DOHH2 (cell line): ENCODE results near the gene RASGRF1.

ENCODE experiments used
- H3F3A ChIP-seq: fragments of 200-600 bp; sonication (generic), shearing (Covaris generic); 2 replicates; pipeline ENCODE4 v1.6.0; 2016; ENCODE audit warnings: antibody characterized with exemption, mild to moderate bottlenecking; ENCODE audit not compliant: control insufficient read depth, insufficient read depth
- H3K27ac ChIP-seq: fragments of 200-600 bp; sonication (generic); 2 replicates; pipeline ENCODE4 v1.5.1; 2014; ENCODE audit warnings: low read depth, mild to moderate bottlenecking, low read length, moderate library complexity
- H3K27me3 ChIP-seq: fragments of 200-600 bp; sonication (generic); 2 replicates; pipeline ENCODE4 v1.6.1; 2014; ENCODE audit warnings: mild to moderate bottlenecking, low read length, mixed read lengths; ENCODE audit not compliant: control insufficient read depth
- H3K36me3 ChIP-seq: fragments of 200-600 bp; sonication (generic); 2 replicates; pipeline ENCODE4 v1.6.1; 2014; ENCODE audit warnings: mild to moderate bottlenecking, low read length, moderate library complexity, mixed read lengths; ENCODE audit not compliant: control insufficient read depth
- H3K4me1 ChIP-seq: fragments of 200-600 bp; sonication (generic); 2 replicates; pipeline ENCODE4 v1.6.1; 2014; ENCODE audit warnings: mild to moderate bottlenecking, low read length, mixed read lengths; ENCODE audit not compliant: control insufficient read depth
- H3K4me2 ChIP-seq: fragments of 200-600 bp; sonication (generic); 2 replicates; pipeline ENCODE4 v1.6.0; 2014; ENCODE audit warnings: mild to moderate bottlenecking, low read length, moderate library complexity
- H3K4me3 ChIP-seq: fragments of 200-600 bp; sonication (generic); 2 replicates; pipeline ENCODE4 v1.5.1; 2014; ENCODE audit warnings: mild to moderate bottlenecking, low read length, mixed read lengths
- H3K79me2 ChIP-seq: fragments of 200-600 bp; sonication (generic); 2 replicates; pipeline ENCODE4 v1.6.1; 2014; ENCODE audit warnings: mild to moderate bottlenecking, low read length, mixed read lengths; ENCODE audit not compliant: control insufficient read depth
- H3K9me2 ChIP-seq: fragments of 200-600 bp; sonication (generic); replicated peaks from 2 replicates; pipeline ENCODE4 v1.6.1; 2014; ENCODE audit warnings: mild to moderate bottlenecking, low read length, mixed read lengths; ENCODE audit not compliant: control insufficient read depth
- H3K9me3 ChIP-seq: fragments of 200-600 bp; sonication (generic); 2 replicates; pipeline ENCODE4 v1.6.1; 2014; ENCODE audit warnings: antibody characterized with exemption, low read length, mixed read lengths; ENCODE audit not compliant: control insufficient read depth, insufficient read depth
- H4K20me1 ChIP-seq: fragments of 200-600 bp; sonication (generic); 2 replicates; pipeline ENCODE4 v1.6.0; 2014; ENCODE audit warnings: low read depth, mild to moderate bottlenecking, antibody characterized with exemption, low read length, moderate library complexity; ENCODE audit not compliant: control insufficient read depth, insufficient read depth
- EZH2phosphoT487 ChIP-seq: fragments of 200-600 bp; sonication (generic); IDR thresholded peaks from 2 replicates; pipeline ENCODE4 v1.6.1; 2017; ENCODE audit warnings: borderline replicate concordance, mild to moderate bottlenecking, antibody characterized with exemption, low read length, moderate library complexity, mixed read lengths
- TF ChIP-seq, protein P1 (sequence below): fragments of 200-600 bp; sonication (generic); IDR thresholded peaks from one replicate; pipeline ENCODE4 v1.5.1; 2014; ENCODE audit warnings: antibody characterized with exemption, mild to moderate bottlenecking, low read depth, low read length; ENCODE audit not compliant: poor library complexity, severe bottlenecking

RASGRF1 gene

DNA sequence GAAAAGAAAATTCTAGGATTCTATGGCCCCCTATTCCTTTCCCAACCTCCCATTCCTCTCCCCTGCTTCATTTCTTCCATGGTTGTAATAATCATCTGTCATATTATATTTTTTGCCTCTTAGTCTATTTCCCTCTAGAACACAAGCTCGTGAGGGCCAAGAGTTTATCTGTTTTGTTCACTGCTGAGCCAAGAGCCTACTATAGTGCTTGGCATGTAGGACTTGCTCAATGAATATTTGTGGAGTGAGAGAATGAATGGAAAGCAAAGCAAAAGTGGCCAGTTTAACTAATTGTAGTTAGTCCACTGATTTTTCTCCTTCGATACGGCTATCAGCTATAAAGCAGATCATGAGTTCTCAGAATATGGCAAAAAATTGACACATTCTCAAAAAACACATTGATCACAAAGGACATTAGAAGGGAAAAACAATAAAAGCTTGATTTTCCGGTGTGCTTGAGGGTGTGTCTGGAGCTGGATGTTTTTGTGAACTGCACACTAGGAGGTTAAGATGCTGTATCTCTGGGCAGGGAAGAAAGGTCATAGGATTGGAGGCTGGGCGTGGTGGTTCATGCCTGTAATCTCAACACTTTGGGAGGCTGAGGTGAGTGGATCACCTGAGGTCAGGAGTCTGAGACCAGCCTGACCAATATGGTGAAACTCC is 120.8 kb downstream of the RASGRF1 start:
- H3K4me3 ChIP-seq = no peak overlapping the region
- no peaks in the 10 kb centered on the region for H3K27me3 ChIP-seq
- H3K4me1 ChIP-seq = peaks cover 4% of the 10 kb centered on the region
- no peaks in the 10 kb centered on the region for H3K9me2 ChIP-seq
- no peak overlapping the region for H3K4me2 ChIP-seq
- H3K9me3 ChIP-seq = no peaks in the 10 kb centered on the region
- H4K20me1 ChIP-seq = no peaks in the 10 kb centered on the region
- TF ChIP-seq, protein P1, sequence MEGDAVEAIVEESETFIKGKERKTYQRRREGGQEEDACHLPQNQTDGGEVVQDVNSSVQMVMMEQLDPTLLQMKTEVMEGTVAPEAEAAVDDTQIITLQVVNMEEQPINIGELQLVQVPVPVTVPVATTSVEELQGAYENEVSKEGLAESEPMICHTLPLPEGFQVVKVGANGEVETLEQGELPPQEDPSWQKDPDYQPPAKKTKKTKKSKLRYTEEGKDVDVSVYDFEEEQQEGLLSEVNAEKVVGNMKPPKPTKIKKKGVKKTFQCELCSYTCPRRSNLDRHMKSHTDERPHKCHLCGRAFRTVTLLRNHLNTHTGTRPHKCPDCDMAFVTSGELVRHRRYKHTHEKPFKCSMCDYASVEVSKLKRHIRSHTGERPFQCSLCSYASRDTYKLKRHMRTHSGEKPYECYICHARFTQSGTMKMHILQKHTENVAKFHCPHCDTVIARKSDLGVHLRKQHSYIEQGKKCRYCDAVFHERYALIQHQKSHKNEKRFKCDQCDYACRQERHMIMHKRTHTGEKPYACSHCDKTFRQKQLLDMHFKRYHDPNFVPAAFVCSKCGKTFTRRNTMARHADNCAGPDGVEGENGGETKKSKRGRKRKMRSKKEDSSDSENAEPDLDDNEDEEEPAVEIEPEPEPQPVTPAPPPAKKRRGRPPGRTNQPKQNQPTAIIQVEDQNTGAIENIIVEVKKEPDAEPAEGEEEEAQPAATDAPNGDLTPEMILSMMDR = no peak
- TF ChIP-seq EZH2phosphoT487 = no peak
- no peaks in the 10 kb centered on the region for H3F3A ChIP-seq
- H3K79me2 ChIP-seq = no peaks in the 10 kb centered on the region
- H3K27ac ChIP-seq = no peak overlapping the region
- no peaks in the 10 kb centered on the region for H3K36me3 ChIP-seq

DNA sequence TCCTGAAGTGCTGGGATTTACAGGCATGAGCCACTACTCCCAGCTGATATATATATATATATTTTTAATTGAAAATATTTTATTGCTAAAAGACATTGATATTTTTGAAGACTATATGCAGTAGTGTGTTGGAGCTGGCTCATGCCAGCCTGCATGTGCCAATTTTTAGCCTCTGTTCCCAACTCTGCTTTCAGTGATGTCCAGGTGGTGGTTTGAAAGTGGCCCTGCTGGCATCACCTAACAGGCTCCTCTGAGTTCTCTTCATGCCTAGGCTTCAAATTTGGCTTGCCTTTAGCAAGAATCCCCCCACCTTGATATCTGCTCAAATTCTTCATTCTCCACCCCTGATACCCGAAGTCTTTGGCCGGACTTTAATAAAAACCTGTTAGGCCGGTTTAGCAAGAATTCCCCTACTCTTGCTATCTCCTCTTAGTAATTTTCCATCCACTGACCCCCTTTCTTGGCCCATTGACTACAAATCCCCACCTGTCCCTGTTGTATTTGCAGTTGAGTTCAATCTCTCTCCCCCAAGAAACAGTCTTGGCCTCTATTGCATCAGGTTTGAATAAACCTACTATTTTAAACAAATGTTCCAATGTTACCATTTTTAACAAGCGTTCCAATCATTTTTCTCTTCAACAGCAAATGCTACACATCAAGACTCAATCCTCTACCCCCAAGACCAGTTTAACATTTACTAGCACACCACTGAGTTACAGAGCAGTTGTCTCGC is 121.9 kb downstream of the RASGRF1 start:
- Histone ChIP-seq H3K27me3 (no peaks in the 10 kb centered on the region), H3K4me3 (no peak overlapping the region), H3F3A (no peaks in the 10 kb centered on the region), H3K4me2 (no peak overlapping the region), H3K36me3 (no peaks in the 10 kb centered on the region), H3K4me1 (peaks cover 4% of the 10 kb centered on the region), H3K9me3 (no peaks in the 10 kb centered on the region), H3K27ac (no peak overlapping the region), H3K9me2 (no peaks in the 10 kb centered on the region), H4K20me1 (no peaks in the 10 kb centered on the region), H3K79me2 (no peaks in the 10 kb centered on the region)
- TF ChIP-seq, protein P1 = no peak
- TF ChIP-seq EZH2phosphoT487 = no peak

DNA sequence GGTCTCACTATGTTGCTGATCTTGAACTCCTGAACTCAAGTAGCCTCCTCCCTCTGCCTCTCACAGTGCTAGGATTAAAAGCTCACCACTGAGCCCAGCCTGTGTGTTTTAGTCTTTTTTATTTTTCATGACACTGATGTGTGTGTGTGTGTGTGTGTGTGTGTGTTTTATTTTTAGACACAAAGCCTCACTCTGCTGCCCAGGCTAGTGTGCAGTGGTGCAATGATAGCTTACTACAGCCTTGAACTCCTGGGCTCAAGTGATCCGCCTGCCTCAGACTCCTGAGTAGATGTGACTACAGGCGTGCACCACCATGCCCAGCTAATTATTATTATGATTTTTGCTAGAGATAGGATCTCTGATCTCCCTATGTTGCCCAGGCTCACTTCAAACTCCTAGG is 122.5 kb downstream of the RASGRF1 start:
- no peak overlapping the region for H3K4me2 ChIP-seq
- H3K27ac ChIP-seq = no peak overlapping the region
- H3F3A ChIP-seq = no peaks in the 10 kb centered on the region
- no peaks in the 10 kb centered on the region for H3K36me3 ChIP-seq
- H3K27me3 ChIP-seq = no peaks in the 10 kb centered on the region
- H3K9me3 ChIP-seq = no peaks in the 10 kb centered on the region
- H4K20me1 ChIP-seq = no peaks in the 10 kb centered on the region
- no peak for TF ChIP-seq EZH2phosphoT487
- TF ChIP-seq, protein P1 = no peak
- no peaks in the 10 kb centered on the region for H3K79me2 ChIP-seq
- H3K9me2 ChIP-seq = no peaks in the 10 kb centered on the region
- no peak overlapping the region for H3K4me3 ChIP-seq
- H3K4me1 ChIP-seq = peaks cover 4% of the 10 kb centered on the region
